Neuronal stem cell (in vitro differentiated cells): ENCODE results near the gene PLEKHA8.

Experiments used
- DNase-seq: peaks from one replicate; pipeline ENCODE4 v3.0.0-alpha.2; 2013; ENCODE audit warnings: low spot score
- H2AFZ ChIP-seq: one replicate; pipeline ENCODE4 v1.6.1; 2013; ENCODE audit warnings: mild to moderate bottlenecking, low read length, inconsistent platforms
- H2AK5ac ChIP-seq: 2 replicates; pipeline ENCODE4 v1.6.1; 2013; ENCODE audit warnings: low read depth, mild to moderate bottlenecking, inconsistent platforms, low read length, moderate library complexity, mixed read lengths
- H2BK120ac ChIP-seq: 2 replicates; pipeline ENCODE4 v1.6.1; 2013; ENCODE audit warnings: low read depth, mild to moderate bottlenecking, inconsistent platforms, low read length, moderate library complexity, mixed read lengths
- H2BK12ac ChIP-seq: one replicate; pipeline ENCODE4 v1.6.1; 2013; ENCODE audit warnings: low read length, inconsistent platforms
- H2BK15ac ChIP-seq: 2 replicates; pipeline ENCODE4 v1.6.1; 2013; ENCODE audit warnings: mild to moderate bottlenecking, low read length, inconsistent platforms, mixed read lengths
- H2BK5ac ChIP-seq: one replicate; pipeline ENCODE4 v1.6.1; 2013; ENCODE audit warnings: inconsistent platforms, mild to moderate bottlenecking, low read length, moderate library complexity
- H3K14ac ChIP-seq: one replicate; pipeline ENCODE4 v1.6.1; 2013; ENCODE audit warnings: low read length, inconsistent platforms
- H3K18ac ChIP-seq: 2 replicates; pipeline ENCODE4 v1.6.1; 2013; ENCODE audit warnings: low read length, inconsistent platforms
- H3K23ac ChIP-seq: 2 replicates; pipeline ENCODE4 v1.6.1; 2013; ENCODE audit warnings: low read depth, mild to moderate bottlenecking, mixed read lengths, low read length, inconsistent platforms; ENCODE audit not compliant: poor library complexity
- H3K27ac ChIP-seq: replicated peaks from 3 replicates; pipeline ENCODE4 v1.5.1; 2013; ENCODE audit warnings: low read length, inconsistent platforms
- H3K27me3 ChIP-seq, 3 experiments: 2 replicates each; pipeline ENCODE4 v1.6.1; 2013; ENCODE audit warnings: low read length in 3 of 3, mild to moderate bottlenecking in 2 of 3, inconsistent platforms in 1 of 3, low read depth in 1 of 3, mixed read lengths in 1 of 3, moderate library complexity in 1 of 3; ENCODE audit not compliant: control insufficient read depth in 3 of 3, insufficient read depth in 3 of 3
- H3K36me3 ChIP-seq, 2 donors: replicated peaks in 1 of 2; 2 replicates each; pipeline ENCODE4 v1.6.1; 2013; ENCODE audit warnings: low read length in 2 of 2; ENCODE audit not compliant: control insufficient read depth in 2 of 2, insufficient read depth in 2 of 2
- H3K4ac ChIP-seq: 2 replicates; pipeline ENCODE4 v1.6.1; 2013; ENCODE audit warnings: inconsistent platforms, mild to moderate bottlenecking, low read length, moderate library complexity
- H3K4me1 ChIP-seq, 2 donors: 1 replicate in 1 of 2; 2 replicates in 1 of 2; pipeline ENCODE4 v1.6.1; 2013; ENCODE audit warnings: low read length in 2 of 2, low read depth in 1 of 2; ENCODE audit not compliant: control insufficient read depth in 2 of 2, insufficient read depth in 1 of 2
- H3K4me2 ChIP-seq: one replicate; pipeline ENCODE4 v1.6.1; 2013; ENCODE audit warnings: mild to moderate bottlenecking, low read length, inconsistent platforms; ENCODE audit not compliant: insufficient read depth, poor library complexity, severe bottlenecking
- H3K4me3 ChIP-seq, 2 donors: 2 replicates each; pipeline ENCODE4 v1.5.1; 2013; ENCODE audit warnings: low read length in 2 of 2, mild to moderate bottlenecking in 2 of 2, inconsistent platforms in 1 of 2, moderate library complexity in 1 of 2
- H3K79me1 ChIP-seq: one replicate; pipeline ENCODE4 v1.6.1; 2013; ENCODE audit warnings: low read depth, mild to moderate bottlenecking, inconsistent platforms, low read length, moderate library complexity
- H3K9ac ChIP-seq: one replicate; pipeline ENCODE4 v1.6.1; 2013; ENCODE audit warnings: mild to moderate bottlenecking, low read depth, low read length, inconsistent platforms; ENCODE audit not compliant: poor library complexity
- H3K9me3 ChIP-seq, 2 donors: replicated peaks in 1 of 2; 2 replicates each; pipeline versions ENCODE3 to v1.6.1; 2013; ENCODE audit warnings: low read length in 2 of 2, mild to moderate bottlenecking in 2 of 2, inconsistent platforms in 1 of 2, low read depth in 1 of 2, mixed read lengths in 1 of 2, moderate library complexity in 1 of 2; ENCODE audit not compliant: control insufficient read depth in 2 of 2, insufficient read depth in 1 of 2
- H4K8ac ChIP-seq: one replicate; pipeline ENCODE4 v1.6.1; 2013; ENCODE audit warnings: low read depth, mild to moderate bottlenecking, inconsistent platforms, low read length, moderate library complexity
- H4K91ac ChIP-seq: one replicate; pipeline ENCODE4 v1.6.1; 2013; ENCODE audit warnings: low read length, low read depth, mild to moderate bottlenecking, inconsistent platforms; ENCODE audit not compliant: poor library complexity
- WGBS, 2 donors: extraction: QIAGEN DNeasy Blood & Tissue Kit; methylation state at CpG; one replicate each; pipeline ENCODE4 v1.1.7; 2013; ENCODE audit warnings: missing lambda C conversion rate in 2 of 2, mixed read lengths in 1 of 2; ENCODE audit not compliant: insufficient read length in 2 of 2, insufficient replicate concordance in 1 of 2; ENCODE audit errors: extremely low coverage in 2 of 2; 5-methylcytosine and 5-hydroxymethylcytosine counted together

Gene PLEKHA8

GRCh38 chr7:30135301-30136116, 107.3 kb downstream of the PLEKHA8 start:
- Histone ChIP-seq H2AFZ (peak overlapping the region; percentile 90), H3K14ac (peak overlapping the region; percentile 27), H3K4ac (no peak overlapping the region), H3K23ac (peak overlapping the region; percentile 69), H3K9me3 (no peaks in the 10 kb centered on the region), H2BK120ac (peak overlapping the region; percentile 48), H3K4me3 (peak overlapping the region; percentile 96 to 99), H2BK12ac (no peak overlapping the region), H3K4me1 (peaks cover 0 to 3% of the 10 kb centered on the region in 2 donors), H3K9ac (peak overlapping the region; percentile 85), H3K4me2 (peak overlapping the region; percentile 98), H3K27me3 (peaks cover 0 to 6% (median 0%) of the 10 kb centered on the region in 3 experiments), H3K18ac (peak overlapping the region; percentile 85), H3K36me3 (no peaks in the 10 kb centered on the region), H2AK5ac (peak overlapping the region; percentile 16), H2BK5ac (no peak overlapping the region), H2BK15ac (no peak overlapping the region), H4K91ac (no peak overlapping the region), H3K27ac (peak overlapping the region; percentile 33), H4K8ac (no peak overlapping the region), H3K79me1 (no peaks in the 10 kb centered on the region)
- DNase-seq: peak; percentile 44
- no CpG with 5 or more reads among the region's 93 CpGs for WGBS, 2 donors

- peak overlapping the region; percentile 98 for H3K4me2 ChIP-seq
- peaks cover 0 to 3% of the 10 kb centered on the region in 2 donors for H3K4me1 ChIP-seq
- H2BK5ac ChIP-seq: no peak overlapping the region
- H3K27me3 ChIP-seq: peaks cover 0 to 6% (median 0%) of the 10 kb centered on the region in 3 experiments
- H3K4ac ChIP-seq: no peak overlapping the region
- no peaks in the 10 kb centered on the region for H3K36me3 ChIP-seq
- peak overlapping the region; percentile 96 to 99 for H3K4me3 ChIP-seq
- peak overlapping the region; percentile 63 for H3K9ac ChIP-seq
- no peaks in the 10 kb centered on the region for H3K79me1 ChIP-seq
- H2AK5ac ChIP-seq: peak overlapping the region; percentile 16
- H3K9me3 ChIP-seq: no peaks in the 10 kb centered on the region
- DNase-seq: no peak
- H3K14ac ChIP-seq: peak overlapping the region; percentile 49
- H3K27ac ChIP-seq: no peak overlapping the region
- no peak overlapping the region for H4K8ac ChIP-seq
- peak overlapping the region; percentile 69 for H3K18ac ChIP-seq
- no peak overlapping the region for H2BK12ac ChIP-seq
- peak overlapping the region; percentile 90 for H2AFZ ChIP-seq
- WGBS, 2 donors: no CpG with 5 or more reads among the region's 36 CpGs
- no peak overlapping the region for H2BK15ac ChIP-seq
- H3K23ac ChIP-seq: peak overlapping the region; percentile 69
- peak overlapping the region; percentile 48 for H2BK120ac ChIP-seq
- no peak overlapping the region for H4K91ac ChIP-seq
Observed at GRCh38 chr7:30136117-30136731, 108.0 kb downstream of the PLEKHA8 start.

DNA sequence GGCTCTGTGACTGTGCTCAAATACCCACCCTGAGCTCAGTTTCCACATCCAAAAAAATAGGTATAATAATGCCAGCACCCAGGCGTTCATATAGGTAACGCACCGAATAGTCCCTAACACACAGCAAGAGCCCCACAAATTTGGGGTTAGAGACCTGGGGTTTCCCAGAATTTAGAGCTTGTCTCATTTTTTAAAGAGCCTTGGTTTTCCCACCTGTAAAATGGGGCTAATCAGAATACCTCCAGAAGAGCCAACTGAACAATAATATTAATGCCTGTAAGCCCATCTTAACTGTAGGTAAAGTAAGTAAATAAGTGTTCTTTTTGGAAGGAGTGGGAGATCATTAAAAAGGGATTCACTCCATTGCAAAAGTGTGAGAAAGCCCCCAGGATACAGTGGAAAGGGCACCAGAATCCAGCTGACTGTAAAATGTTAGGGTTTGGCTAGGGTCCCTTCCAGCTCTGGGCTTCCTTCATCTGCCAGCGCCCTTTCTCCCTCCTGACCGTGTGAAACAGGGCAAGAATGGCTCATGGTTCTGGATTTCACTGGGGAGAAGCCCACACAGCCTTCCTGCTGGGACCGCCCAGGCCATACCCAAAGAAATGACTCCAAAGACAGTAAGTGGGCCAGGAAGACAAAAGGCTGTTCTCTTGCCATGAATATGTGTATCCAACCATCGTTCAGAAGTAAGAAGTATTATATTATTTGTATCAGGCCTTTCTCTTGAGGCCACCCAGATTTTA, 108.7 kb downstream of the PLEKHA8 start:
- Histone ChIP-seq H3K23ac (no peak overlapping the region), H3K4me3 (peak overlapping the region; percentile 96 to 99)

More for the DNA sequence above, 108.7 kb downstream of the PLEKHA8 start:
- no peak overlapping the region for H3K9ac ChIP-seq
- no peak overlapping the region for H2BK5ac ChIP-seq
- H3K4ac ChIP-seq: no peak overlapping the region
- H3K18ac ChIP-seq: no peak overlapping the region
- peak overlapping the region; percentile 98 for H3K4me2 ChIP-seq
- no CpG with 5 or more reads among the region's 7 CpGs for WGBS, 2 donors
- DNase-seq: no peak
- H4K91ac ChIP-seq: no peak overlapping the region
- no peak overlapping the region for H3K27ac ChIP-seq
- H2AK5ac ChIP-seq: no peak overlapping the region
- peaks cover 0 to 3% of the 10 kb centered on the region in 2 donors for H3K4me1 ChIP-seq
- no peaks in the 10 kb centered on the region for H3K9me3 ChIP-seq
- H3K79me1 ChIP-seq: no peaks in the 10 kb centered on the region
- peak overlapping the region; percentile 49 for H3K14ac ChIP-seq
- H2BK12ac ChIP-seq: no peak overlapping the region
- no peaks in the 10 kb centered on the region for H3K36me3 ChIP-seq
- no peak overlapping the region for H2BK15ac ChIP-seq
- no peak overlapping the region for H2BK120ac ChIP-seq
- peak overlapping the region; percentile 90 for H2AFZ ChIP-seq
- no peak overlapping the region for H4K8ac ChIP-seq
- peaks cover 0 to 6% (median 0%) of the 10 kb centered on the region in 3 experiments for H3K27me3 ChIP-seq
